BJ (cell line): ENCODE data around the gene OTUD7B. TPM values are rescaled to one million over a fixed set of nuclear protein-coding genes. Genes with fewer than 3 reads are reported as not detected.
A peak's percentile ranks its signal among the peaks of the same experiment; 100 is the strongest.

Experiments
- CTCF ChIA-PET: fragments of 350-600 bp; formaldehyde crosslinking; extraction: SDS; loops from one replicate; lab custom pipeline; 2021; ENCODE audit warnings: antibody characterized with exemption, inconsistent platforms; lab: Yijun Ruan, JAX
- POLR2A ChIA-PET: fragments of 300-600 bp; sonication (Branson Sonifier 250); formaldehyde crosslinking; extraction: SDS; loops from one replicate; lab custom pipeline; 2021; ENCODE audit warnings: antibody characterized with exemption; lab: Charles Lee
- DNase-seq: peaks from one replicate; pipeline ENCODE4 v3.0.0-alpha.2; 2011; ENCODE audit warnings: low read depth
- H3K27me3 ChIP-seq: 2 replicates; pipeline ENCODE4 v1.6.0; 2011; ENCODE audit warnings: low read length; ENCODE audit not compliant: control insufficient read depth, insufficient read depth
- H3K36me3 ChIP-seq: 2 replicates; pipeline ENCODE4 v1.5.1; 2011; ENCODE audit warnings: low read length; ENCODE audit not compliant: control insufficient read depth, insufficient read depth
- H3K4me3 ChIP-seq: 2 replicates; pipeline ENCODE4 v1.5.1; 2011; ENCODE audit warnings: low read depth, mild to moderate bottlenecking, control low read depth, low read length
- polyA plus RNA-seq: library from polyadenylated mRNA; depleted of rRNA; stranded (reverse); fragments of >200 nt; gene quantifications from 2 replicates; pipeline ENCODE4 v1.2.3, GENCODE V29; 2011
- TF ChIP-seq, protein P1 (sequence below): IDR thresholded peaks from 2 replicates; pipeline ENCODE4 v1.5.1; 2011; ENCODE audit warnings: low read depth, mild to moderate bottlenecking, control low read depth, inconsistent platforms, low read length, moderate library complexity; ENCODE audit not compliant: insufficient read depth

OTUD7B gene
- polyA plus RNA-seq, 1 experiment = 10.1 TPM

DNA sequence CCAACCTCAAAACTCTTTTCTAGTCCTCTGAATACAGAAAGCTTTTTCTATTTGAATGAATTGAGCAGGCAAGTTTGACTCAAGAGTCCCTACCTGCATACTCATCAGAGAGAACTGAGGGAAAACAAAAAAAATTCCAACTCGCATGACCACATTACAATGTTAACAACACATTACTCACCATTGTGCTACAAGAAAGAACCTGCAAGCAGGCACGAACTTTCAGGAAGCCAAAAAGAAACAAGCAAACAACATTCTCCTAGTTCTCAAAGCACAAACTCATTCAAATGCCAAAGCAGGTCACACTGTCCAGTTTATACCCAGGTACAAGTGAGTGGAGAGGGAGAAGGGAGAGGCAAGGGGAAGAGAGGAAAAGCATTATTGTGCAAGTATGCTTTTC, 14.6 kb downstream of the OTUD7B start:
- H3K4me3 ChIP-seq = no peak overlapping the region
- POLR2A ChIA-PET = no interaction called here
- TF ChIP-seq, protein P1, sequence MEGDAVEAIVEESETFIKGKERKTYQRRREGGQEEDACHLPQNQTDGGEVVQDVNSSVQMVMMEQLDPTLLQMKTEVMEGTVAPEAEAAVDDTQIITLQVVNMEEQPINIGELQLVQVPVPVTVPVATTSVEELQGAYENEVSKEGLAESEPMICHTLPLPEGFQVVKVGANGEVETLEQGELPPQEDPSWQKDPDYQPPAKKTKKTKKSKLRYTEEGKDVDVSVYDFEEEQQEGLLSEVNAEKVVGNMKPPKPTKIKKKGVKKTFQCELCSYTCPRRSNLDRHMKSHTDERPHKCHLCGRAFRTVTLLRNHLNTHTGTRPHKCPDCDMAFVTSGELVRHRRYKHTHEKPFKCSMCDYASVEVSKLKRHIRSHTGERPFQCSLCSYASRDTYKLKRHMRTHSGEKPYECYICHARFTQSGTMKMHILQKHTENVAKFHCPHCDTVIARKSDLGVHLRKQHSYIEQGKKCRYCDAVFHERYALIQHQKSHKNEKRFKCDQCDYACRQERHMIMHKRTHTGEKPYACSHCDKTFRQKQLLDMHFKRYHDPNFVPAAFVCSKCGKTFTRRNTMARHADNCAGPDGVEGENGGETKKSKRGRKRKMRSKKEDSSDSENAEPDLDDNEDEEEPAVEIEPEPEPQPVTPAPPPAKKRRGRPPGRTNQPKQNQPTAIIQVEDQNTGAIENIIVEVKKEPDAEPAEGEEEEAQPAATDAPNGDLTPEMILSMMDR = no peak
- H3K36me3 ChIP-seq = no peaks in the 10 kb centered on the region
- no peaks in the 10 kb centered on the region for H3K27me3 ChIP-seq
- CTCF ChIA-PET = interaction anchor here (0.9 to 1.6 kb wide), 2 partner anchors 9 to 12 kb away, joined by 3 to 4 read pairs; no protein-coding TSS in a partner anchor
- no peak for DNase-seq

DNA sequence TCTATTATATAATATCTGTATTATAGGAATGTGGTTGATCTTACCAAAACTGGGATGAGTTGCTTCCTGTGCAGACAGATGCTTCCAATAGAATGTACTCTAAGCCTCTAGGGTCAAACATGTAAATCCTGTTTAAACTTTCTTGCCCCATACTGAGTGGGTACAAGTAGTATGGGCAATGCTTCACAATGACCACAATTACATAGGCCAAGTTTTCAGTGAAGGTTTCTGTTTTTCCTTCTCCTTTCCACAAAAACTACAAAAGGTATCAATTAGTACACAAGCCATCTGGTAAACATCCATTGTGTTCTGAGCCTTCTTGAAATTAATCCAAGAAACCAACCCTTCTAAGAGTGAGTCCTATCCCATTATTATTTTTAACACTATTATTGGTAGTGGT, 16.8 kb downstream of the OTUD7B start:
- CTCF ChIA-PET = no interaction called here
- TF ChIP-seq, protein P1 = no peak
- Histone ChIP-seq H3K36me3 (no peaks in the 10 kb centered on the region), H3K4me3 (no peak overlapping the region), H3K27me3 (no peaks in the 10 kb centered on the region)
- DNase-seq = no peak
- POLR2A ChIA-PET = no interaction called here

DNA sequence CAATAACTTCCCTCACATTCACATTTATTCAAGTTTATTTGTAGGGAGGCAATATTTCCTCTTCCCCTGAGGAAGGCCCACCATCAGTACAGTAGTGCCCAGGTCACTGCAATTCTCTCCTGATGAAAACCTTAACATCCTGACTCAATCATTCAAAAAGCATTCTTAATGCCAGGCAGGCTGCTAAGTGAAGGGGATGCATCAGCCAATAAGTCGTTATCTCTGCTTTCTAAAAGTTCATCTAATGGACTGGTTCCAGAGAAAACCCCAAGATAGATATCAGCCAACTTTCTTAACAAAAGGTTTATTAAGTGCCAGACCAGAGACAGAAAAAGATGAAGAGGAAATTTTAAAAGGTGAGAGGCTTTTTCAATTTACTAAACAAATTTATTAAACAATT, 17.3 kb downstream of the OTUD7B start:
- Histone ChIP-seq H3K4me3 (no peak overlapping the region), H3K27me3 (no peaks in the 10 kb centered on the region), H3K36me3 (no peaks in the 10 kb centered on the region)
- no peak for DNase-seq
- ChIA-PET POLR2A (no interaction called here), CTCF (no interaction called here)
- TF ChIP-seq, protein P1 = no peak

DNA sequence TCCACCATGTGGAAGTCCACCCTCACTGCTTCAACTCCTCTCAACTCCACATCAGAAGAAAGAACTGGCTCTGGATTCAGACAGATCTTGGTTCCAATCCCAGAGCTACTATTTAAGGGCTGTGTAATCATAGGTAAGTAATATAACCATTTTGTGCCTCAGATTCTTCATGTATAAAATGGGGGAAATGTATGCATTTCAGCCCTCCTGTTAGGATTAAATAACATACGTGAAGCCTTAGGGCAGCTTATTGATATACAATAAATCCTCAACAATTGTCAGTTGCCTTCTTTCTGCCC, 23.3 kb downstream of the OTUD7B start:
- Histone ChIP-seq H3K36me3 (no peaks in the 10 kb centered on the region), H3K27me3 (no peaks in the 10 kb centered on the region), H3K4me3 (no peak overlapping the region)
- DNase-seq = no peak
- TF ChIP-seq, protein P1 = no peak
- CTCF ChIA-PET = interaction anchor here (1.0 to 1.7 kb wide), 5 partner anchors 8 to 25 kb away, joined by 3 to 5 read pairs (median 4); no protein-coding TSS in a partner anchor
- POLR2A ChIA-PET = no interaction called here

DNA sequence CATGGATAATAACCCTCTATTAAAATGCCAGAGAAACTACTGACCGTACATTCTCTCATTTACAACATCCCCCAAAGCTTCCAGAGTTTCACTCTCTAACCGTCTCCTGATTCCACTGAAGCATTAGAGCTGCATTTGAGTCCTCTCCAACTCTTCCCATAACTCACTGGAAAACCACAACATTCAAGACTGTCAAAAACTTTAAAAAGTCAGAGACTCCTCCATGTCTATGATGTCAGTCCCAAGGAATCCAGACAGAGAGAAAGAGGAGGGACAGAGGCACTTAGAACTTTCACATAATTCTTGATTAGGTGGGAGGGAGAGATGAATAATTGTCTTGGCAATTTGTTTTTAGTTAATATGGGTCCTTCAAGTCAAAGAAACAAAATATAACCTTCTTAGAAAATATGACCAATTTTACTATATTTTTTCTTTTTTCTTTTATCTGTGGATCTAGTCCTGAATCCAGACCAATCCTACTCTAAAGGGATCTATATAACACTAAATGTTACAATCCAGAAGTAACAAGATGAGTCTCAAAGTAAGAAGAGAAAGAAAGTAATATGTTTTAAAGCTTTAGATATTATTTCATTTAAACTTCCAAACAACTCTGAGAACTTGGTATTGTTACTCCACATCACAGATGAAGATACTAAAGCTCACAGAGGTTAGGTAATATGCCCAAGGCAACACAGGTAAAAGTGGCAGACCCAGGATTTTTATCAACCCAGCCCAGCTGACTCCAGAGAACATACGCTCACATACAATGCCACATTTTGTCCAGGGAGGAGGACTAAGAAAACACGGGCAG, 23.8 kb downstream of the OTUD7B start:
- TF ChIP-seq, protein P1 = no peak
- DNase-seq = peak; percentile 82
- ChIA-PET CTCF (interaction anchor here (1.0 to 1.7 kb wide), 7 partner anchors 9 to 234 kb away, joined by 3 to 5 read pairs (median 4); no protein-coding TSS in a partner anchor), POLR2A (interaction anchor here (0.6 kb wide), 1 partner anchor 145 kb away, joined by 4 read pairs; no protein-coding TSS in a partner anchor)
- no peaks in the 10 kb centered on the region for H3K36me3 ChIP-seq
- H3K27me3 ChIP-seq = no peaks in the 10 kb centered on the region
- no peak overlapping the region for H3K4me3 ChIP-seq
